Activated CD4-positive, alpha-beta memory T cell treated with anti-CD3 and anti-CD28 coated beads for 36 hours (primary cell): Measurements from ENCODE around the gene EPHB1. TPM values are rescaled to one million over a fixed set of nuclear protein-coding genes. Genes with fewer than 3 reads are reported as not detected.
"Not testable (repeated sequence)": the region's sequence is repeated elsewhere in the genome, so short reads cannot be mapped to it uniquely, and the experiment has no call there.

Experiments used
- CTCF ChIA-PET: fragments of 350-600 bp; sonication (Branson Sonifier 250); formaldehyde crosslinking; loops from one replicate; lab custom pipeline; 2021; ENCODE audit warnings: antibody characterized with exemption, inconsistent platforms; lab: Charles Lee
- POLR2A ChIA-PET: fragments of 350-600 bp; sonication (Branson Sonifier 250); formaldehyde crosslinking; loops from one replicate; lab custom pipeline; 2021; ENCODE audit warnings: antibody characterized with exemption; lab: Charles Lee
- DNase-seq: peaks from one replicate; pipeline ENCODE4 v3.0.0-alpha.2; 2020
- H3K27ac Mint-ChIP-seq: one replicate; pipeline ENCODE4 v1.8.0; 2021; ENCODE audit warnings: mixed read lengths
- H3K27me3 Mint-ChIP-seq: one replicate; pipeline ENCODE4 v1.8.0; 2021; ENCODE audit warnings: mixed read lengths
- H3K36me3 Mint-ChIP-seq: one replicate; pipeline ENCODE4 v1.8.0; 2021; ENCODE audit warnings: mixed read lengths
- H3K4me1 Mint-ChIP-seq: one replicate; pipeline ENCODE4 v1.8.0; 2021; ENCODE audit warnings: low read depth, mixed read lengths
- H3K4me3 Mint-ChIP-seq: one replicate; pipeline ENCODE4 v1.8.0; 2021; ENCODE audit warnings: mild to moderate bottlenecking, mixed read lengths
- H3K9me3 Mint-ChIP-seq: one replicate; pipeline ENCODE4 v1.8.0; 2021; ENCODE audit warnings: mixed read lengths
- intact Hi-C: fragments of 100-400 bp; cut with micrococcal nuclease; formaldehyde crosslinking; loops from one replicate; pipeline ENCODE4 v1.15.1; 2023
- total RNA-seq, 2 experiments: library from RNA; stranded (reverse); gene quantifications; one replicate each; pipeline ENCODE4 v1.2.3, GENCODE V29; 2021

The EPHB1 gene
- total RNA-seq, 2 experiments from 2014 or later, result 1.3 TPM

DNA sequence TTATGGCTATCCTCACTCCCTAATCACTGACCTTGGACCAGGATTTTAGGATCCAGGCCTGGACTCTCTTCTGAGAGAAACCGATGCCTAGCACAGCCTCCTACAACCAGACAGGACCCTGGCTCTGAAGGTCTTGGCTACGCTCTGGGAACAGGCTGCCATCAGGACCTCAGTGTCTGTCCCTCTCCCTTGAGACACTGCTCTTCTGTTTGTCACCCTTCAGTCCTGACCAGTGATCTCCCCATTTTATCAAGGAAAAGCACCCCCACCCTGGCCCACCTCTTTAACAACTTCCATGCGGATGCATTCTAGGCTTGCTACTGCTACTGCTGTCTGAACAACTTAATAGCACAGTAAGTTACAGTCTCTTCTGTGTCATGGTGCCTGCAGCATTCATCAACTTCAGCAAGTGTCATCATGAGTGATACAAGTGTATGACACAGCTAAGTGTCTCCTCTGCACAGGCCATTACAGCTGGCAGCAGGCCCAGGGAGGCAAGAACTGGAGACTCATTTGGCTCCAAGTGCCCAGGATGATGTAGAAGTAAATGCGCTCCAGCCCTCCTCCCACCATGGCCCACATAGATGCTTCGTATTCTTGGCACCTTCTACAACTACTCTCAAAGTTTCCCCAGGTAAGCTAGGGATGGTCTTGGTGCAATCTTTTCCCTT lies 302.4 kb downstream of the EPHB1 start:
- H3K4me1 Mint-ChIP-seq, result no peaks in the 10 kb centered on the region
- ChIA-PET POLR2A (no interaction called here), CTCF (no interaction called here)
- no peak for DNase-seq
- H3K36me3 Mint-ChIP-seq, result no peaks in the 10 kb centered on the region
- H3K27ac Mint-ChIP-seq, result no peak overlapping the region
- H3K4me3 Mint-ChIP-seq, result no peak overlapping the region
- H3K9me3 Mint-ChIP-seq, result no peaks in the 10 kb centered on the region
- H3K27me3 Mint-ChIP-seq, result no peaks in the 10 kb centered on the region
- intact Hi-C loops, result no loop called here

DNA sequence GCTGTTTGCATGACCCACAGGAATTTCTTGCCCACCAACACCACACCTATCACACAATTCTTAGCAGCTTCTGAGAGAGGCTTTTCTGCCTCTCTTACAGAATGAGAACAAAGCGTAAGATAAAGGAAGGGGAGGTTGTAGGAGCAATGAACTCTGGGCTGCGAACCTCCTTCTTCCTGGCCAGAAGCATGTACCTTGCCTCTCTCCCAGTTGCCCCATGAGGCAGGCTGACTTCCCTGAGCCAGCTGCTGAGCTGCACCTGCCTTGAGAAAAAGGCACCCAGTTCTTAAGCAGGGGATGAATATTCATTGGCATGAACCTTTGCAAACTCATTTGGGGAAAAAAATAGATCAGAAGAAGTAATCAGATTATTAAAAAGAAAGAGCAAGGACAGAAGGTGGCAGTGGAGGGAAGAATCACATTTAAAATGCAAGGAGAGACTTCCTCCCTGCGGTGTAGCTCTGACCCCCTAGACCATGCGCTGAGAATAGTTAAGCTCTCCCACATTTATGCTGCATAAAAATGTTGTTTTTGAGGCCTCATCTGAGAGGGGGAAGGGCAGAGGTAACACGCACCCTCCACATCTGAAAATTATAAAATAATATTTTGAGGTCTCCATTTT lies 304.8 kb downstream of the EPHB1 start:
- ChIA-PET CTCF (interaction anchor here (0.6 kb wide), 1 partner anchor 499 kb away, joined by 3 read pairs; no protein-coding TSS in a partner anchor), POLR2A (no interaction called here)
- Mint-ChIP-seq H3K27me3 (no peaks in the 10 kb centered on the region), H3K36me3 (no peaks in the 10 kb centered on the region), H3K9me3 (no peaks in the 10 kb centered on the region), H3K4me3 (no peak overlapping the region), H3K27ac (no peak overlapping the region), H3K4me1 (no peaks in the 10 kb centered on the region)
- DNase-seq, result no peak
- intact Hi-C loops, result no loop called here

DNA sequence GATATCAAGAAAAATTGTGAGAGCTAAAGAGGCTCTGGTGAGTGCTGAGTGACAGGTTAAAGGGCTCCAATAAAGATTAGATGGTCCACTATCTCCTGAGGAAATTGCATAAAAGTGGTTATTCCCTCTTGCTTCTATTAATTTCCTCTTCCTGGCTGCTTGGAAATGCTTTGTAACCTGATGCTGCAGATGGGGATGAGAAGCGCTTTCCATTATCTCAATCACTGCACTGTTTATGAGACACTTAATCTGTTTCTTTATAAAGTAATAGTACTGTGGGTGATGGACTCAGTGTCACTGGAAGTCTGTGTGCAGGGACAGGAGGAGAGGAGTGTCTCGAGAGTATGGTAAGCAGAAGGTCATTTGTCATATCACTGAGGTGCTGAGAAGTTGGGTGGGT lies 305.3 kb downstream of the EPHB1 start:
- POLR2A ChIA-PET, result no interaction called here
- Mint-ChIP-seq H3K9me3 (no peaks in the 10 kb centered on the region), H3K27ac (no peak overlapping the region), H3K4me3 (no peak overlapping the region), H3K4me1 (no peaks in the 10 kb centered on the region), H3K36me3 (no peaks in the 10 kb centered on the region), H3K27me3 (no peaks in the 10 kb centered on the region)
- CTCF ChIA-PET, result interaction anchor here (0.6 kb wide), 1 partner anchor 500 kb away, joined by 3 read pairs; no protein-coding TSS in a partner anchor
- intact Hi-C loops, result no loop called here
- no peak for DNase-seq

DNA sequence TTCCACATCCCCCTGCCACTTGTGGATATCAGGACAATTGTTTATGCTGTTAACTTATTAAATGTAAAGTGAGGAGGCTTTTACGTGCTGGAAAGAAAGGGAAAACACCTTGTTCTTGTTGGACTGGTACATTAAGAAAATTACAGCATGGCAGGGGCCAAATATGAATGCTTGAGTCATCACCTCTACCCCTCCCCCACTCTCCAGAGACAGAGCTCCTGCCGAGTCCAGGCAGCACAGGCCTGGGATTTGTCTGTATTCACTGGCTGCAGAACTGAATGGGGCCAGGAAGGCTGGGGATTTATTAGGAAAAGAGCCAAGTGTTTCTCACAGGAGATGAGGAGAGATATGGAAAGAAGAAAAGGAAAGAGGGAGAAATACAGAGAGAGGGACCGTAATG lies 308.9 kb downstream of the EPHB1 start:
- Mint-ChIP-seq H3K4me1 (no peaks in the 10 kb centered on the region), H3K36me3 (no peaks in the 10 kb centered on the region), H3K27me3 (no peaks in the 10 kb centered on the region), H3K27ac (no peak overlapping the region), H3K4me3 (no peak overlapping the region), H3K9me3 (no peaks in the 10 kb centered on the region)
- DNase-seq, result no peak
- intact Hi-C loops, result no loop called here
- ChIA-PET POLR2A (no interaction called here), CTCF (no interaction called here)

DNA sequence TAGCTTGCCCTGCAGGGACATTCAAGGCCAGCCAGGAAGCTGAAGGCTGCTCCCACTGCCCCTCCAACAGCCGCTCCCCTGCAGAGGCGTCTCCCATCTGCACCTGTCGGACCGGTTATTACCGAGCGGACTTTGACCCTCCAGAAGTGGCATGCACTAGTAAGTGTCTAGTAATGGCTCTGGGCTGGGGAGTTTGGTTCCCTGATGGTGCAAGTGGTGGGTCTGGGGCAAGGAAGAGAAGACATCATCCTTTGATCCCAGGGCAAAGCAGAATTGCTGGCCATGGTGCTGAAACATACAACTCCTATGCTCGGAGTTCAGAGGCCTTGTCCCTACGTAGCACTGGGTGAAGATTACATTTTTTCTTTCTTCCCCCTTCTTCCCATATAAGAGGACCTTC lies 311.4 kb downstream of the EPHB1 start:
- ChIA-PET POLR2A (no interaction called here), CTCF (no interaction called here)
- Mint-ChIP-seq H3K36me3 (no peaks in the 10 kb centered on the region), H3K27ac (no peak overlapping the region), H3K27me3 (no peaks in the 10 kb centered on the region), H3K4me1 (no peaks in the 10 kb centered on the region), H3K4me3 (no peak overlapping the region), H3K9me3 (no peaks in the 10 kb centered on the region)
- intact Hi-C loops, result no loop called here
- no peak for DNase-seq

DNA sequence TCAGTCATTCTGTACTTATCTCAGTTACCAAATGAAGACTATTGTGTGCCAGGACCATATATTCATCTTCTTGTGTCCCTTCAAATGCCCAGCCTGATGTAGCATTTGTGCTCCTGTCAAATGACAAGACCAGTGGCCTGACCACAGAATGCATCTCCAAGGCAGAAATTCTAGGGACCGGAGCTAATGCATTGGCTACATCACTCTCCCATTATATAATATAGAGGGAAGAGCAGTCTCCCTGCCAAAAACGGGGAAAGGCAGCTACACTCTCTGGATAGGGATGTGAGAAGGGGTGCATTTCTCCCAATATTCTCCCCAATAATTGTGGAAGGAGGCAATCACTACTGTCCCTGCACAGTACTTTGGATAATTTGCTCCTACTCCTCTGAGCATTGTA lies 312.0 kb downstream of the EPHB1 start:
- intact Hi-C loops, result no loop called here
- H3K27me3 Mint-ChIP-seq, result no peaks in the 10 kb centered on the region
- H3K27ac Mint-ChIP-seq, result no peak overlapping the region
- CTCF ChIA-PET, result no interaction called here
- H3K4me1 Mint-ChIP-seq, result no peaks in the 10 kb centered on the region
- POLR2A ChIA-PET, result no interaction called here
- H3K36me3 Mint-ChIP-seq, result no peaks in the 10 kb centered on the region
- DNase-seq, result no peak
- no peaks in the 10 kb centered on the region for H3K9me3 Mint-ChIP-seq
- no peak overlapping the region for H3K4me3 Mint-ChIP-seq

DNA sequence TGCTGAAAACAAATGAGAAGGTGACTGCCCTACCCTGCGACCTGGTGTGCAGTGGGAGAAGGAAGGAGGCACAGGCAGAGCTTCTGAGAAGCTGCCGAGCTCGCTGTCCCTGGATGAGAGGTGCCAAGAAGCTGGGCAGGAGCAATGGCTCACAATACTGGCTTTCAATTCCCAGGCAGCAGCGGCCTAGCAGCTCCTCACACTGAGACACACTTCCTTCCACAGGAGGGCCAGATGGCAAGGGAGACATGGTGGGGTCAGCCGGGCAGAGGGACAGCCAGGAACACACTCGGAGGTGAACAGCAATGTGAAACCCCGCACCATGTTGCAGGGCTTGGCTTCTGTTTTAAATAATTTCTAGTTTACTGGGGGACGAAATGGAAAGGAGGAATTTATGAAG lies 314.6 kb downstream of the EPHB1 start:
- Mint-ChIP-seq H3K4me1 (no peaks in the 10 kb centered on the region), H3K9me3 (no peaks in the 10 kb centered on the region), H3K36me3 (no peaks in the 10 kb centered on the region), H3K27me3 (no peaks in the 10 kb centered on the region), H3K4me3 (no peak overlapping the region), H3K27ac (no peak overlapping the region)
- DNase-seq, result no peak
- ChIA-PET CTCF (no interaction called here), POLR2A (no interaction called here)
- intact Hi-C loops, result no loop called here

DNA sequence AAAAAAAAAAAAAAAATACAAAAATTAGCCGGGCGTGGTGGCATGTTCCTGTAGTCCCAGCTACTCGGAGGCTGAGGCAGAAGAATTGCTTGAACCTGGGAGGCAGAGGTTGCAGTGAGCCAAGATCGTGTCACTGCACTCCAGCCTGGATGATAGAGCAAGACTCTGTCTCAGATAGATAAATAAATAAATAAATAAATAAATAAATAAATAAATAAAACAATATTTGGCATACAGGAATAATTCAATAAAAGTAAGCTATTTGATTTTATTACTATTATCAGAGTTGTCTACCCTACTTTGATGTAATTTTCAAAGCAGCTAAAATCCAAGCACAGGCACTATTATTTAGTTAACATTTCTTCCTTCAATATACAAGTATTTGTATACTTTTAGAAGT lies 319.5 kb downstream of the EPHB1 start:
- intact Hi-C loops, H3K9me3 Mint-ChIP-seq, H3K4me3 Mint-ChIP-seq, H3K27me3 Mint-ChIP-seq, H3K36me3 Mint-ChIP-seq, H3K27ac Mint-ChIP-seq, CTCF ChIA-PET, H3K4me1 Mint-ChIP-seq, DNase-seq: not testable (repeated sequence)
- POLR2A ChIA-PET, result interaction anchor here (0.7 kb wide), 1 partner anchor 19 kb away, joined by 3 read pairs; no protein-coding TSS in a partner anchor

DNA sequence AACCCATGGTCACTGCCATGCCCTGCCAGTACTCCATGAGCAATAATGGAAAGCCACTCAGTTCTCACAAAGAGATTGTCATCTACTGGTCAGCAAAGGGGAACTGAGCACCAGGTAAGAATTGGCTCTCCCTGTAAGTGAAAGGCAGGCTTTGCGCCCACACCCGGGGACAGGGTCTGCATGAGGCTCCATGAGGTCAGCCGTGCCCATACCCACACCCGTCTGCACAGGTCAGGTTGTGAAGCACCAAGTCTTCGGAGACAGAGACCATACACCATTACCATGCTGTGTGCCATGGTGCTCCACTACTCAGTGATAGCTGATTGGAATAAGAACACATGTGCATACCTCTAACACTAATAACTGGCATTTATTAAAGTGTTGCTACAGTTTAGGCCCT lies 322.9 kb downstream of the EPHB1 start:
- Mint-ChIP-seq H3K9me3 (no peaks in the 10 kb centered on the region), H3K27ac (no peak overlapping the region), H3K27me3 (no peaks in the 10 kb centered on the region), H3K4me3 (no peak overlapping the region), H3K36me3 (no peaks in the 10 kb centered on the region), H3K4me1 (no peaks in the 10 kb centered on the region)
- no peak for DNase-seq
- intact Hi-C loops, result no loop called here
- ChIA-PET POLR2A (no interaction called here), CTCF (no interaction called here)

DNA sequence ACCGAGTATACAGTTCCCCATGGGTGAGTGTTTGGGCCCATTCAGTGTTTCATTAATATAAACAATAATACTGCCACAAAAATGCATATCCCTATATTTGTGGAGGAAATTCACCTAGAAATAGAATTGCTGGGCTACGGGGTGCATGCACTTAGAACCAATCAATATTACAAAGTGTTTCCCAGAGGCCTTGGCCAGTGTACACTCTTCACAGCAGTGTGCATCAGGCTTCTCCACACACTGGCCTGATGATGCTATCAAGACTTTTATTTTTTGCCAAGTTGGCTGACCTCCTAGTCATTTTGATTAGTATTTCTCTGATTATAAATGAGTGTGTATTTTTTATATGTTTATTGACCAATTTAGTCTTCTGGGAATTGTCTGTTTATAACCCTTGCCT lies 323.7 kb downstream of the EPHB1 start:
- intact Hi-C loops, result no loop called here
- CTCF ChIA-PET, result no interaction called here
- Mint-ChIP-seq H3K4me3 (no peak overlapping the region), H3K9me3 (no peaks in the 10 kb centered on the region), H3K27me3 (no peaks in the 10 kb centered on the region), H3K27ac (no peak overlapping the region), H3K36me3 (no peaks in the 10 kb centered on the region), H3K4me1 (no peaks in the 10 kb centered on the region)
- POLR2A ChIA-PET, result no interaction called here
- no peak for DNase-seq

DNA sequence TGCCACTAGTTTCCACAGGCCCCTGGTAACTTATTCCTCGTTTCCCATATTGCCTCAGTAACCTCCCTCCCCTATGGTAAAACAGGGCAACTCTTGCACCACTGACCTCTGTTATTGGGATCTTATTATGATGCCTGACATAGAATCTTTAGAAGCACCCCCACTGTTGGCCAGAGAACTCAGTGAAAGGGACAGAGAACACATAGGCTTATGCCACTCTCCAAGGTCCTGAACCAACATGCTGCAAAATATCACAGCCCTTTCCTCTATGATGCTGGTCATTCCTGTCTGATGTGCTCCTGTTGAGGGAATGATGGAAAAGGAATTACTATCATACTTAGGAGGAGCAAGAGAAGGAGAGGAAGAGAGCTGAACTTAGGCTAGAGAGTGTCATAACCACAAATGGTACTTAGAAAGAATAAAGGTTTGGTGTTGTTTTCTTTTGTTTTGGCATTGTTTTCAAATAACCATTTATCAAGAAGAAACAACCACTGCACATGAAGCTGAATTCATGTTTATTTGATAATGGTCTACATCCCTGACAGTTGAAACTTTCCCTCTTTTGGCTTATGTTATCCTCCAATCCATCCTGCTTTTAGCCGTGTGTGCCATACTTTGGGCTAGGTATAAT lies 330.2 kb downstream of the EPHB1 start:
- Mint-ChIP-seq H3K4me3 (no peak overlapping the region), H3K36me3 (no peaks in the 10 kb centered on the region), H3K4me1 (no peaks in the 10 kb centered on the region), H3K27me3 (no peaks in the 10 kb centered on the region), H3K9me3 (peaks cover 5% of the 10 kb centered on the region), H3K27ac (no peak overlapping the region)
- CTCF ChIA-PET, result no interaction called here
- DNase-seq, result no peak
- intact Hi-C loops, result no loop called here
- POLR2A ChIA-PET, result no interaction called here

DNA sequence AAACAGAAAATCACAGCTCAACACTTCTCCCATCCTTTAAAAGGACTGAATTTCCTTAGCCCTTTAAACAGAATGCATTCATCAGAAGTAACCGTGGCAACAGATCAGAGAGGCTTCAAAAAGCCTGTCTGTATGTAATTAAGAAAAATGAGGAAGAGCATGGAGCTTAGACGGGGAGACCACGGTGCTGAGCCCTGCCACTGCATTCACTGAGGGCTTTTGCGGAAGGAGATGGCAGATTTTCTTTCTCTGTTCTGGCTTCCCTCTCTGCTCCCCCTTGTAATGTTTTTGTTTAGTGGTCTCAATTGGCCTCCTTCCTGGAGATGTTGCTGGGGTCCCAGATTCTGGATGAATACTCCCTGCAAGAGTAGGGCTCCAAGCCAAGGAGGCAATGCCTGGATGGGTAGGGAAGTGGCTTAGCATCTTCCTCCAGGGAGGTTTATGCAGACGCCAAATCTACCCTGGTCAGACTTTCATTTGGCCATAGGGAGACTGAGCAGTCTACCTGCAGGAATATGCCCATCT lies 332.9 kb downstream of the EPHB1 start:
- ChIA-PET POLR2A (no interaction called here), CTCF (no interaction called here)
- intact Hi-C loops, result no loop called here
- no peak for DNase-seq
- Mint-ChIP-seq H3K4me3 (no peak overlapping the region), H3K9me3 (peaks cover 5% of the 10 kb centered on the region), H3K4me1 (no peaks in the 10 kb centered on the region), H3K27ac (no peak overlapping the region), H3K36me3 (no peaks in the 10 kb centered on the region), H3K27me3 (no peaks in the 10 kb centered on the region)
